ENCODE data around the gene LRRC37A3. TPM values are rescaled to one million over a fixed set of nuclear protein-coding genes. Genes with fewer than 3 reads are reported as not detected.
"Not testable (repeated sequence)": the region's sequence is repeated elsewhere in the genome, so short reads cannot be mapped to it uniquely, and the experiment has no call there.

LRRC37A3 gene
- total RNA-seq, 1 donor from 2014 or later: 38.2 TPM

GRCh38 chr17:64940055-64940454 is 20.8 kb upstream of the LRRC37A3 start:
- intact Hi-C loops (cut with micrococcal nuclease): no loop called here
- POLR2A ChIA-PET: no interaction called here
- Mint-ChIP-seq H3K36me3 (ENCODE audit: low read depth) (no peaks in the 10 kb centered on the region), H3K9me3 (no peaks in the 10 kb centered on the region), H3K4me3 (no peak overlapping the region), H3K27me3 (no peaks in the 10 kb centered on the region), H3K27ac (no peak overlapping the region), H3K4me1 (peaks cover 2% of the 10 kb centered on the region)
- CTCF ChIA-PET: interaction anchor here (1.0 to 3.2 kb wide), 5 partner anchors 12 to 162 kb away, joined by 3 to 13 read pairs (median 5); partner anchors contain the start of gene LRRC37A3
- ATAC-seq (ENCODE audit: low read depth): no peak
- TF ChIP-seq CTCF (IDR thresholded peaks at IDR 0.05): no peak
- no peak for DNase-seq

GRCh38 chr17:64938925-64939474 is 19.7 kb upstream of the LRRC37A3 start:
- Mint-ChIP-seq H3K4me3 (no peak overlapping the region), H3K27ac (no peak overlapping the region), H3K36me3 (ENCODE audit: low read depth) (no peaks in the 10 kb centered on the region), H3K9me3 (no peaks in the 10 kb centered on the region), H3K4me1 (peaks cover 2% of the 10 kb centered on the region), H3K27me3 (no peaks in the 10 kb centered on the region)
- peak; percentile 48 for DNase-seq
- intact Hi-C loops (cut with micrococcal nuclease): loop anchor here (1.0 kb wide), 1 partner anchor 162 kb away; no protein-coding TSS in a partner anchor
- CTCF ChIA-PET: interaction anchor here (0.6 to 3.2 kb wide), 10 partner anchors 11 to 259 kb away, joined by 3 to 13 read pairs (median 4); partner anchors contain the start of gene LRRC37A3
- POLR2A ChIA-PET: no interaction called here
- no peak for TF ChIP-seq CTCF (IDR thresholded peaks at IDR 0.05)
- peak; percentile 81 for ATAC-seq (ENCODE audit: low read depth)

GRCh38 chr17:64938290-64938689 is 19.0 kb upstream of the LRRC37A3 start:
- TF ChIP-seq CTCF (IDR thresholded peaks at IDR 0.05): no peak
- DNase-seq (no peak), ATAC-seq (ENCODE audit: low read depth) (no peak)
- POLR2A ChIA-PET: interaction anchor here (1.2 kb wide), 1 partner anchor 18 kb away, joined by 3 read pairs; no protein-coding TSS in a partner anchor
- Mint-ChIP-seq H3K4me3 (no peak overlapping the region), H3K36me3 (ENCODE audit: low read depth) (no peaks in the 10 kb centered on the region), H3K4me1 (peaks cover 2% of the 10 kb centered on the region), H3K27ac (no peak overlapping the region), H3K27me3 (no peaks in the 10 kb centered on the region), H3K9me3 (no peaks in the 10 kb centered on the region)
- CTCF ChIA-PET: interaction anchor here (0.6 to 3.2 kb wide), 8 partner anchors 11 to 260 kb away, joined by 3 to 10 read pairs (median 4); no protein-coding TSS in a partner anchor
- intact Hi-C loops (cut with micrococcal nuclease): loop anchor here (1.0 kb wide), 1 partner anchor 161 kb away; no protein-coding TSS in a partner anchor

- no peak for DNase-seq
- POLR2A ChIA-PET: no interaction called here
- H3K27ac Mint-ChIP-seq: no peak overlapping the region
Measured at GRCh38 chr17:64936117-64936516, 16.8 kb upstream of the LRRC37A3 start.

GRCh38 chr17:64934284-64934778 is 15.1 kb upstream of the LRRC37A3 start:
- H3K9me3 Mint-ChIP-seq; H3K4me1 Mint-ChIP-seq; H3K36me3 Mint-ChIP-seq (ENCODE audit: low read depth); H3K27ac Mint-ChIP-seq; intact Hi-C loops (cut with micrococcal nuclease); DNase-seq; H3K4me3 Mint-ChIP-seq; ATAC-seq (ENCODE audit: low read depth); CTCF ChIA-PET; POLR2A ChIA-PET; H3K27me3 Mint-ChIP-seq: not testable (repeated sequence)

More at GRCh38 chr17:64936117-64936516, 16.8 kb upstream of the LRRC37A3 start:
- no peak for ATAC-seq (ENCODE audit: low read depth)
- H3K36me3 Mint-ChIP-seq (ENCODE audit: low read depth): no peaks in the 10 kb centered on the region
- no peak overlapping the region for H3K4me3 Mint-ChIP-seq
- no peaks in the 10 kb centered on the region for H3K27me3 Mint-ChIP-seq
- peaks cover 2% of the 10 kb centered on the region for H3K4me1 Mint-ChIP-seq
- no peaks in the 10 kb centered on the region for H3K9me3 Mint-ChIP-seq
- intact Hi-C loops (cut with micrococcal nuclease): no loop called here
- no peak for TF ChIP-seq CTCF (IDR thresholded peaks at IDR 0.05)
- CTCF ChIA-PET: no interaction called here

- H3K27me3 Mint-ChIP-seq; H3K27ac Mint-ChIP-seq; DNase-seq; ATAC-seq (ENCODE audit: low read depth); H3K4me3 Mint-ChIP-seq; H3K9me3 Mint-ChIP-seq; intact Hi-C loops (cut with micrococcal nuclease); H3K36me3 Mint-ChIP-seq (ENCODE audit: low read depth); H3K4me1 Mint-ChIP-seq; POLR2A ChIA-PET; CTCF ChIA-PET: not testable (repeated sequence)
Measured at GRCh38 chr17:64932850-64933249, 13.6 kb upstream of the LRRC37A3 start.

GRCh38 chr17:64930374-64930773 is 11.1 kb upstream of the LRRC37A3 start:
- H3K4me3 Mint-ChIP-seq; intact Hi-C loops (cut with micrococcal nuclease); H3K9me3 Mint-ChIP-seq; H3K36me3 Mint-ChIP-seq (ENCODE audit: low read depth); H3K27ac Mint-ChIP-seq; ATAC-seq (ENCODE audit: low read depth); POLR2A ChIA-PET; CTCF ChIA-PET; DNase-seq; H3K4me1 Mint-ChIP-seq; H3K27me3 Mint-ChIP-seq: not testable (repeated sequence)

GRCh38 chr17:64929419-64930209 is 10.3 kb upstream of the LRRC37A3 start:
- H3K27me3 Mint-ChIP-seq; H3K9me3 Mint-ChIP-seq; H3K36me3 Mint-ChIP-seq (ENCODE audit: low read depth); DNase-seq; POLR2A ChIA-PET; H3K4me1 Mint-ChIP-seq; CTCF ChIA-PET; ATAC-seq (ENCODE audit: low read depth); H3K4me3 Mint-ChIP-seq; H3K27ac Mint-ChIP-seq: not testable (repeated sequence)
- intact Hi-C loops (cut with micrococcal nuclease): loop anchor here (10.0 kb wide), 1 partner anchor 265 kb away; no protein-coding TSS in a partner anchor
